B cell (primary cell): ENCODE results near the gene ADAMTS17. TPM values are rescaled to one million over a fixed set of nuclear protein-coding genes. Genes with fewer than 3 reads are reported as not detected.

Experiments used
- ATAC-seq: fragments of 200-7000 bp; cut with Tn5 transposase; one replicate; pipeline ENCODE4 v1.10.0; 2021; ENCODE audit warnings: low read depth, mild to moderate bottlenecking, moderate number of reproducible peaks, moderate library complexity
- CTCF ChIA-PET: fragments of 350-600 bp; sonication (Branson Sonifier 250); formaldehyde crosslinking; loops from one replicate; lab custom pipeline; 2021; ENCODE audit warnings: antibody characterized with exemption, inconsistent platforms; lab: Charles Lee
- POLR2A ChIA-PET: fragments of 350-600 bp; sonication (Branson Sonifier 250); formaldehyde crosslinking; loops from one replicate; lab custom pipeline; 2021; ENCODE audit warnings: antibody characterized with exemption; lab: Charles Lee
- DNase-seq: peaks from one replicate; pipeline ENCODE4 v3.0.0; 2013
- H2AFZ ChIP-seq: 2 replicates; pipeline ENCODE4 v1.6.1; 2012; ENCODE audit warnings: mild to moderate bottlenecking, low read depth, low read length; ENCODE audit not compliant: insufficient read depth, poor library complexity, severe bottlenecking
- H3K27ac ChIP-seq, 2 donors: 1 replicate in 1 of 2; 2 replicates in 1 of 2; pipeline ENCODE4 v1.5.1; 2012 to 2013; ENCODE audit warnings: low read length in 2 of 2, mild to moderate bottlenecking in 2 of 2, moderate library complexity in 1 of 2
- H3K27me3 ChIP-seq, 4 experiments: fragments of 200-600 bp in 1 of 4; sonication (generic) in 1 of 4; replicated peaks in 1 of 4; 1 replicate in 2 of 4; 2 replicates in 2 of 4; pipeline versions ENCODE4 v1.6.1 to v1.7.0; 2013 to 2016; ENCODE audit warnings: low read length in 3 of 4, mild to moderate bottlenecking in 2 of 4, mixed read lengths in 1 of 4, moderate library complexity in 1 of 4; ENCODE audit not compliant: insufficient read depth in 4 of 4, control insufficient read depth in 3 of 4; ENCODE audit errors: control extremely low read depth in 1 of 4
- H3K36me3 ChIP-seq, 2 experiments: replicated peaks in 1 of 2; 1 replicate in 1 of 2; 2 replicates in 1 of 2; pipeline versions ENCODE4 v1.6.1 to v1.7.1; 2013; ENCODE audit warnings: low read length in 1 of 2; ENCODE audit not compliant: insufficient read depth in 2 of 2, control insufficient read depth in 1 of 2; ENCODE audit errors: control extremely low read depth in 1 of 2, extremely low read depth in 1 of 2
- H3K4me1 ChIP-seq, 2 donors: fragments of 200-600 bp in 1 of 2; sonication (generic) in 1 of 2; 1 replicate in 1 of 2; 2 replicates in 1 of 2; pipeline versions ENCODE4 v1.5.1 to v1.6.1; 2013 to 2017; ENCODE audit warnings: low read length in 2 of 2; ENCODE audit not compliant: control insufficient read depth in 2 of 2, insufficient read depth in 2 of 2
- H3K4me2 ChIP-seq: replicated peaks from 2 replicates; pipeline ENCODE3; 2012; ENCODE audit warnings: mild to moderate bottlenecking, low read depth, low read length; ENCODE audit not compliant: poor library complexity, severe bottlenecking
- H3K4me3 ChIP-seq, 5 experiments: fragments of 200-600 bp in 1 of 5; sonication (generic) in 1 of 5; 1 replicate in 3 of 5; 2 replicates in 2 of 5; pipeline versions ENCODE4 v1.5.1 to v1.7.0; 2011 to 2016; ENCODE audit warnings: low read length in 4 of 5, mild to moderate bottlenecking in 4 of 5, low read depth in 2 of 5, control low read depth in 1 of 5, moderate library complexity in 1 of 5; ENCODE audit not compliant: insufficient read depth in 1 of 5; ENCODE audit errors: control extremely low read depth in 1 of 5, extremely low read depth in 1 of 5
- H3K79me2 ChIP-seq: fragments of 200-600 bp; sonication (generic); one replicate; pipeline ENCODE4 v1.6.0; 2016; ENCODE audit warnings: low read length; ENCODE audit not compliant: control insufficient read depth, insufficient read depth
- H3K9ac ChIP-seq: fragments of 200-600 bp; sonication (generic); 2 replicates; pipeline ENCODE4 v1.6.1; 2017; ENCODE audit warnings: mild to moderate bottlenecking, low read length, moderate library complexity
- H3K9me3 ChIP-seq, 3 donors: one replicate each; pipeline versions ENCODE4 v1.6.1 to v1.7.1; 2013; ENCODE audit warnings: low read length in 2 of 3; ENCODE audit not compliant: control insufficient read depth in 2 of 3, insufficient read depth in 1 of 3; ENCODE audit errors: control extremely low read depth in 1 of 3
- H4K20me1 ChIP-seq: 2 replicates; pipeline ENCODE4 v1.6.0; 2012; ENCODE audit warnings: mild to moderate bottlenecking, low read length; ENCODE audit not compliant: insufficient read depth, control insufficient read depth, poor library complexity, severe bottlenecking
- H3K27ac Mint-ChIP-seq: one replicate; pipeline ENCODE4 v1.8.0; 2021; ENCODE audit warnings: mixed read lengths
- H3K27me3 Mint-ChIP-seq: one replicate; pipeline ENCODE4 v1.8.0; 2021; ENCODE audit warnings: mixed read lengths
- H3K4me1 Mint-ChIP-seq: one replicate; pipeline ENCODE4 v1.8.0; 2021; ENCODE audit warnings: mixed read lengths
- H3K4me3 Mint-ChIP-seq: one replicate; pipeline ENCODE4 v1.8.0; 2021; ENCODE audit warnings: mixed read lengths
- H3K9me3 Mint-ChIP-seq: one replicate; pipeline ENCODE4 v1.8.0; 2022; ENCODE audit warnings: mixed read lengths; ENCODE audit not compliant: insufficient read depth
- CTCF ChIP-seq: fragments of 200-600 bp; IDR thresholded peaks from one replicate; pipeline ENCODE4 v1.8.0; 2022; ENCODE audit warnings: antibody characterized with exemption, mild to moderate bottlenecking
- EZH2 ChIP-seq: IDR thresholded peaks from 2 replicates; pipeline ENCODE4 v1.6.1; 2012; ENCODE audit warnings: borderline replicate concordance, low read depth, mild to moderate bottlenecking, moderate library complexity, low read length; ENCODE audit not compliant: insufficient read depth, poor library complexity, severe bottlenecking
- WGBS: methylation state at CpG from one replicate; pipeline ENCODE4 v1.1.5; 2013; ENCODE audit warnings: missing lambda C conversion rate; ENCODE audit not compliant: insufficient coverage; 5-methylcytosine and 5-hydroxymethylcytosine counted together
- intact Hi-C: fragments of 100-400 bp; cut with micrococcal nuclease; formaldehyde crosslinking; loops from one replicate; pipeline ENCODE4 v1.10.0; 2022
- polyA plus RNA-seq: library from polyadenylated mRNA; depleted of rRNA; stranded (reverse); fragments of >200 nt; gene quantifications from 2 replicates; pipeline ENCODE4 v1.2.3, GENCODE V29; 2012
- total RNA-seq, 2 donors: library from RNA; stranded (reverse); fragments of 120-200 nt in 1 of 2; gene quantifications; 1 replicate in 1 of 2; 2 replicates in 1 of 2; pipeline versions ENCODE4 v1.2.3 to v1.2.4, GENCODE V29; 2013 to 2022

The ADAMTS17 gene
- total and polyA plus RNA-seq, 2 donors (not counting 1 experiment from before 2014, with no cell fraction given): 0.10 TPM; not detected in 1

- TF ChIP-seq CTCF (no peak), EZH2 (no peak)
- WGBS: 85% methylated on average over 2 of the region's 2 CpGs
- H4K20me1 ChIP-seq: no peaks in the 10 kb centered on the region
- peaks cover 0 to 2% (median 2%) of the 10 kb centered on the region in 3 donors for H3K9me3 ChIP-seq
- Mint-ChIP-seq H3K27ac (no peak overlapping the region), H3K4me1 (peaks cover 3% of the 10 kb centered on the region), H3K27me3 (peaks cover 48% of the 10 kb centered on the region), H3K4me3 (no peak overlapping the region), H3K9me3 (no peaks in the 10 kb centered on the region)
- DNase-seq (no peak), ATAC-seq (no peak)
- no peak overlapping the region for H3K27ac ChIP-seq
- H3K9ac ChIP-seq: no peak overlapping the region
- ChIA-PET POLR2A (no interaction called here), CTCF (no interaction called here)
- H3K36me3 ChIP-seq: no peaks in the 10 kb centered on the region
- no peak overlapping the region for H3K4me3 ChIP-seq
- no peak overlapping the region for H3K4me2 ChIP-seq
- H3K79me2 ChIP-seq: no peaks in the 10 kb centered on the region
- no peak overlapping the region for H2AFZ ChIP-seq
- peaks cover 0 to 20% (median 13%) of the 10 kb centered on the region in 4 experiments for H3K27me3 ChIP-seq
- intact Hi-C loops: no loop called here
- peaks cover 0 to 2% of the 10 kb centered on the region in 2 donors for H3K4me1 ChIP-seq
Observed at GRCh38 chr15:100355342-100355741, 13.6 kb upstream of the ADAMTS17 start.

- H3K27me3 Mint-ChIP-seq: peaks cover 39% of the 10 kb centered on the region
- H3K36me3 ChIP-seq: no peaks in the 10 kb centered on the region
- no peak overlapping the region for H3K4me3 Mint-ChIP-seq
- ATAC-seq: no peak
- CTCF ChIA-PET: no interaction called here
- H4K20me1 ChIP-seq: no peaks in the 10 kb centered on the region
- no peak overlapping the region for H3K27ac Mint-ChIP-seq
- H3K4me2 ChIP-seq: no peak overlapping the region
- POLR2A ChIA-PET: no interaction called here
- H3K27me3 ChIP-seq: peaks cover 0 to 32% (median 13%) of the 10 kb centered on the region in 4 experiments
- H3K27ac ChIP-seq: no peak overlapping the region
- intact Hi-C loops: no loop called here
- TF ChIP-seq CTCF: no peak
- WGBS: 20% methylated on average over 1 of the region's 3 CpGs
- H3K4me1 Mint-ChIP-seq: peaks cover 7% of the 10 kb centered on the region
- no peak overlapping the region for H3K9ac ChIP-seq
- H2AFZ ChIP-seq: no peak overlapping the region
- no peaks in the 10 kb centered on the region for H3K79me2 ChIP-seq
- peaks cover 0 to 12% (median 2%) of the 10 kb centered on the region in 3 donors for H3K9me3 ChIP-seq
- H3K9me3 Mint-ChIP-seq: no peaks in the 10 kb centered on the region
- DNase-seq: peak; percentile 27
- H3K4me3 ChIP-seq: no peak overlapping the region
- H3K4me1 ChIP-seq: peaks cover 0 to 8% of the 10 kb centered on the region in 2 donors
Observed at GRCh38 chr15:100353449-100353848, 11.7 kb upstream of the ADAMTS17 start.
